ENCODE measurements around the gene BCAR1. TPM values are rescaled to one million over a fixed set of nuclear protein-coding genes. Genes with fewer than 3 reads are reported as not detected.

BCAR1 gene
- total RNA-seq, 2 donors from 2014 or later: 46.5 to 65.9 TPM

DNA sequence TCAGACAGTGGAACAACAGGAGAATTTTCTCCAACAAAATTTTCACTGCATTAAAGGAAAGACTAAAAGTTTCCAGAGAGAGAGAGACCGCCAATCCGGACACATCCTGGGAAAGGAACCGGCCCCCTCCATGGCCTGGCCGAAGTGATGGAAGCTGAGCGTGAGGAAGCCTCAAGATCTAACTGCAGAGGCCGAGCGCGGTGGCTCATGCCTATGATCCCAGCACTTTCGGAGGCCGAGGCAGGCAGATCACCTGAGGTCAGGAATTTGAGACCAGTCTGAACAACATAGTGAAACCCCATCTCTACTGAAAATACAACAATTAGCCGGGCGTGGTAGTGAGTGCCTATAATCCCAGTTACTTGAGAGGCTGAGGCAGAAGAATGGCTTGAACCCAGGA, 48.3 kb downstream of the BCAR1 start:
- DNase-seq: peak; percentile 14
- ATAC-seq: no peak
- intact Hi-C loops (cut with DNase I): loop anchor here in 1 of 2 donors (10.0 kb wide), 1 partner anchor 202 kb away; no protein-coding TSS in a partner anchor

DNA sequence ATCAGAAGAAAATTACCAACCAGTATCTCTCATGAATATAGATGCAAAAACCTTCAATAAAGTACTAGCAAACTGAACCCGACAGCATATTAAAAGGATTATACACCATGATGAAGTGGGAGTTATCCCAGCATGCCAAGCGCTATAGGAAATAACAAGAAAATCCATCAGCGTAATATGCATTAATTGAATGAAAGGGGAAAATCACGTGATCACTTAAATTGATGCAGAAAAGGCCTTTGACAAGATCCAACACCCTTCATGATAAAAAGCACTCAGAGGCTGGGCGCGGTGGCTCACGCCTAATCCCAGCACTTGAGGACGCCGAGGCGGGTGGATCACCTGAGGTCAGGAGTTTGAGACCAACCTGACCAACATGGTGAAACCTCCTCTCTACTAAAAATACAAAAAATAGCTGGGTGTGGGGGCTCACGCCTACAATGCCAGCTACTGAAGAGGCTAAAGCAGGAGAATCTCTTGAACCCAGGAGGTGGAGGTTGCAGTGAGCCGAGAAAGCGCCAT, 49.3 kb downstream of the BCAR1 start:
- ATAC-seq (no peak), DNase-seq (peak; percentile 12)
- intact Hi-C loops (cut with DNase I): loop anchor here in 1 of 2 donors (10.0 kb wide), 1 partner anchor 203 kb away; no protein-coding TSS in a partner anchor

DNA sequence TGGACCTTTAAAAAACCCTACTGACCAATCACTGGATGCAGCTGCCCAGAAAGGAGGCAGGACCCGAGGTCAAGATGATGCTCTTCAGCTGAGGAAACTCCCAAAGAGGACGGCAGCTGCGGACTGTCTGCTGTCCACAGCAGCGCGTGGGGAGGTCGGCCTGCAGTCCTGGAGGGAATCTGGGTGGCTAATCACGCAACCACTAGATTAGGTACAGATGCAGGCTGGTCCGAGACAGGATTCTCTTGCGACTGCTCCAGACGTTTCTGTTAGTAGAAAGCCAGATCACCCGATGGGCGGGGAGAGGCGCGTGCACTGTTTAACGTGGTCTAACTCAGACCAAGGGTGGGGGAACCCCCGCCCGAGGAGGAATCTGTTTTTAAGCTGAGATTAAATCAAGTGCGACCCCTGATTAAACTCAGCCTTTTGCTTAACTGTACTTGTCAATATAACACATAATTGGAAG, 53.3 kb downstream of the BCAR1 start:
- DNase-seq (no peak), ATAC-seq (peak in 1 of 2 donors; percentile 47)
- intact Hi-C loops (cut with DNase I): loop anchor here in 1 of 2 donors (5.0 kb wide), 1 partner anchor 189 kb away; no protein-coding TSS in a partner anchor

DNA sequence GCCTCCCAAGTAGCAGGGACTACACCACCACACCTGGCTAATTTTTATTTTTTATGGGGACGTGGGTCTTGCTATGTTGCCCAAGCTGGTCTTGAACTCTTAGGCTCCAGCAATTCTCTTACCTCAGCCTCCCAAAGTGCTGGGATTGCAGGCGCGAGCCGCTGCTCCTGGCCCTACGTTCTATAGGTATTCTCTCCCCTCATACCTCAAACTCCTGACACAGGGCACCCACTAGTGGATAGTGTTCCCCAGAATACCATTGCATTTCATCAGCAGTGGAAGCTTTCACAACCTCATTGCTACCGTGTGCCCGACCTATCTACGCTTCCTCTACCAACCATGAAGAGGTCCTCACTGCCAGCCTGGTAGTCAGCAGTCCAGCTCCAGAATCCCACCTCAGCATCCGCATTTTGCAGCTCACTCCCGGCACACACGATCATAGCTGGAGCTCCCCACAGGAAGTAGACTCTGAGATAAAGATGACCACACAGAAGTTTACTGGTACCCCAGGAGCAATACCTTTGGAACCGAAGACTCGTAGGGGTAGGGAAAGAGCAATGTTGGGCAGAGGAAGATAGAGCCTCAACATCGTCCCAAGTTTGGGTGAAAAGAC, 53.8 kb downstream of the BCAR1 start:
- intact Hi-C loops (cut with DNase I): loop anchor here in 1 of 2 donors (5.0 kb wide), 1 partner anchor 190 kb away; no protein-coding TSS in a partner anchor
- DNase-seq (no peak), ATAC-seq (no peak)

DNA sequence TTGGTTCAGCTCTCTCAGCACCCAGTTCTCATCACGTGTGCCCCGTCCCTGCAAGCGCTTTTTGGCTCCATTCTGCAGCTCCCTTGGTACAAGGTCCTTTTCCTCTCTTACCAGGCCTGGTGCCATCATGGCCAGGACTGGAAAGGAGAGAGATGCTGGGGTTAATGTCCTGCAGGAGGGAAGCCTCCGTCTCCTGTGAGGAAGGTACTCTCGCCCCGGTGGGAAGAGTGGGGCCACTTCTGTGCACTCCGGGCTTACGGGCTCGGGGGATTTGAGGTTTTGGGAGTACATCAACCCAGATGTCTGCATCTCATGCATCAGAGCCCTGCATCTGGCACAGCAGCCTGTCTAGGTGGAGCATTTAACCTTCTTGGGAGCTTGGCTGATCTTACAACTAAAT, 54.6 kb downstream of the BCAR1 start:
- intact Hi-C loops (cut with DNase I): loop anchor here in 1 of 2 donors (5.0 kb wide), 1 partner anchor 190 kb away; no protein-coding TSS in a partner anchor
- ATAC-seq (no peak), DNase-seq (no peak)

DNA sequence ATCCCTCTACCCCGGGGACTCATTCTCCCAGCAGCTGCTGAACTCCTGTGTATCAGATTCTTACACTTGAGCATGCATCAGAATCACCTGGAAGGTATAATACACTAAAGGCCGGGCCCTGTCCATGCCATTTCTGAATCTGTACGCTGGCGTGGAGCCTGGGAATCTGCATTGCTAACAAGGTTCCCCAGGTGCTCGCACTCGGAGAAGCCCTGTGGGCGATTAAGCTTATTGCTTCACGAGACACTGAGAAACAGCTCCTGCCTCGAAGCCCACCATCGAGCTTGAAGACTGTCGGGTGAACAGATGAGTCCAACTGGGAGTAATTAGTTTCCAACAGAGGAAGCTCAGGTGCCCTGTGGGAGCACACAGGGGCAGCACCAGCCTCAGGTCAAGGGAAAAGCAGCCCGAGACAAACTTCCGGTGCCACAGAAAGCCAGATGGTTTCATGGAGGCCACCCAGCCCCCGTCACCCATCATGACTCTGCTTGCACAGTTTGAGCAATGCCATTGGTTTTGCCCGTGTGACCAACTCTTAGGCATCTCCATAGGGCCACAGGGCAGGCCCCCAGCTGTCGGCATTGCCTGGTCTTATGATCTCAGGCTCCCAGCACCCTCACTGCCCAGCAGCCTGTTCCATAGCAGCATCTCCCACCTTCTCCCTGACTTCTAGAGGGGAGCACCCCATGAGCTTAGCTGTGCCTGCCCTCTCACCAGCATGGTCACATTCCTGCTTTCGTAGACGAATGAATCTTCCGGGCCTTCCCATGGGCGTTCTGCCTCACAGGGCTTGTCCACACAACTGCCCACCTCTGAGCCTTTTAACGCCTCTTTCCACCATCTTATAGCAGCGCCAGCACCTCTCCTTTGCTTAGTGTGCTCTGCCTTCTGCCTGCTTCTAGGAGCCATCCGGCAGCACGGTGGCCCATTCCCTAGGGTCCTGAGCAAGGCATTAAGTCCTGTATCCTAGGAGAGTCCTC, 55.3 kb downstream of the BCAR1 start:
- DNase-seq (no peak), ATAC-seq (no peak)
- intact Hi-C loops (cut with DNase I): loop anchor here in 1 of 2 donors (5.0 kb wide), 1 partner anchor 191 kb away; no protein-coding TSS in a partner anchor

DNA sequence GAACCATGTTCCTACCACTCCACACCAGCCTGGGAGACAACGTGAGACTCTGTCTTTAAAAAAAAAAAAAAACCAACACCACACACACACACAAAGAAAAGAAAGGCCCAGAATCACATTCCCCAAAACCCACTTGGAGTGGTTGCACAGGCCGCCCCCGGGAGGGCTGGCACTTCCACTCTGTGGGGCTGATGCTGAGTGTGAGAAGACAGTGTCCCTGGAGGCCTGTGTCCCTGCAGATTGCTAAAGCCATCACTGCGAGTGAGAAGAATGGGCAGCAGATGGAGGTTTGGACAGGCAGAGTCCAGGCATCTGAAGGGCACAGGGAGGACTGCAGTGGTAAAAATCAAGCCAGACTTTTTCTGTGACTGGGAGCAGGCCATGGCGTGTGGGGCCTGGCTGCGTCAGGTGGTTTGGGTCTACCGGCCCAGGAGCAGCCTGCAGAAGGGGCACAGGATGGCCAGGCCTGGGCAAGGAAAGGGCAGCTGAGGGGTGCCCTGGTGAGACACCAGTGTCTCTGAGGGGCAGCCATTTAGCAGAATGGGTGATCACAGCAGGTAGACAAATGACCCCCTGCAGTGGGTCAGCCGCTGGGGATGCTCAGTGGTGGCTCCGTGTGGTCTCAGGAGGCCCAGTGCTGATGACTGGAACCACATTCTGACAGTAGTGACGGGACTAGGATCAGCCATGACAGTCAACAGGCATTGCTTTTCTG, 57.5 kb downstream of the BCAR1 start:
- ATAC-seq (no peak), DNase-seq (no peak)
- intact Hi-C loops (cut with DNase I): no loop called here

DNA sequence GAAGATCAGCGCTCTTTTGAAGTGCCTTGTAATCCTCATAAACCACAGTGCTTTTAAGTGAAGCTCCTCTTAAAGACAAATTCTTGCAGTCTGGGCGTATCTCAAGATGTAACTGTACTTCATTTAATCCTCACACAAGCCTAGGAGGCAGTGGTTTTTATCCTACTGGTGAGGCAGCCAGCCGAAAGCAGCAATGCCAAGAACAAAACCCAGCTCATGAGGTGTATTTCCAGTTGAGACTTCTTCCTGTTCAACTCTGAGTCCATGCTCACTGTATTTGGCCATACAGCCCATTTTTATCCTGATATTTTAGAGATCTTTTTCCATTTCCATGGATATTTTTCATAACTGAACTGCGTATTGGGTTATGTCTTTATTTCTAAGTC, 58.2 kb downstream of the BCAR1 start:
- no peak for ATAC-seq
- no peak for DNase-seq
- intact Hi-C loops (cut with DNase I): no loop called here

DNA sequence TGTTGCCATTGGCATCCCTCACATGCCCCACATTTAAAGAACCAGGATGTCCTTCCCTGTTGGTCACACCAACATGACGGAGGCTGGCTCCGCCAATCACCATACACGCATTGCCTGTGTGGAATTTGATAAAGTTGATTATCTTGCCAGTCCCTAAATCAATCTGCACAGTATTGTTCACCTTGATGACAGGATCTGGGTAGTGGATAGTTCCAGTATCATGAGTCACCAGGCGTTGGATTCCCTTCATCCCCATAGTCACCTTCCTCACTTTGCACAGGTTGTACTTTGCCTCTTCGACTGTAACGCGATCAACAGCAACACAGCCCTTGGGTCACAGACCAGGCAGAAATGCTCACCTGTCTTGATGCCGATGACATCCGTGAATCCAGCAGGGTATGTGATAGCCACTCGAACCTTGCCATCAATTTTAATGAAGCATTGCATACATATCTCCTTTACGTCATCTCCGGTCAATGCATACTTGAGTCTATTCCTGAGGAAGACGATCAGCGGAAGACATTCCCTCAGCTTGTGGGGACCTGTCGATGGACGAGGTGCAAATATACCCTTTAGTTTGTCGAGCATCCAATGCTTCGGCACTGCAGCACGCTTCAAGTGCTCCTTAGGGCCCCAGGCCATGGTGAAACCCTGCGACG, 58.7 kb downstream of the BCAR1 start:
- DNase-seq (no peak), ATAC-seq (no peak)
- intact Hi-C loops (cut with DNase I): no loop called here

DNA sequence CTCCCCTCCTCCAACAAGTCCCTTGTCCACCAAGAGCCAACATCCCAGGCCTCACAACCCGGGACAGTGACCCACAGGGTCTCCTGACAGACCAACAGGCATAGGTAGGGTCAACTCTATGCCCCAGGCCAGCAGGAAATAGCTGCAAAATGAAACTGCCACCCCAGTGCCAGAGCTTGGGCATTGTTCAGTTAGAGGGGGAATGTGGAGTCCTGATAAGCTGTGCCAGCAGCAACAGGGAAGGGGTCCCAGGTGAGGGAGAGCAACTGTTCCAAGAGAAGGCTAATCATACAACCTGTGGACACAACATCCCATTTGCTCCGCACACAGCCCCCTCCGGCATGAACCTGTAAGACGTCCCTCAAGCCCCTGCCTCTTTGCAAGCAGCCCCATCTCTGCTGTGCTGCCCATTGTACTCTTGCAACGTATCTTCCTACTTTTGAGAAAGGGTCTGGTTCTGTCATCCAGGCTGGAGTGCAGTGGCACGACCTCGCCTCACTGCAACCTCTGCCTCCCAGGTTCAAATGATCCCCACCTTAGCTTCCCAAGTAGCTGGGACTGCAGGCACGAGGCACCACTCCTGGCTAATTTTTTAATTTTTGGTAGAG, 61.7 kb downstream of the BCAR1 start:
- ATAC-seq: no peak
- DNase-seq: no peak
- intact Hi-C loops (cut with DNase I): no loop called here

DNA sequence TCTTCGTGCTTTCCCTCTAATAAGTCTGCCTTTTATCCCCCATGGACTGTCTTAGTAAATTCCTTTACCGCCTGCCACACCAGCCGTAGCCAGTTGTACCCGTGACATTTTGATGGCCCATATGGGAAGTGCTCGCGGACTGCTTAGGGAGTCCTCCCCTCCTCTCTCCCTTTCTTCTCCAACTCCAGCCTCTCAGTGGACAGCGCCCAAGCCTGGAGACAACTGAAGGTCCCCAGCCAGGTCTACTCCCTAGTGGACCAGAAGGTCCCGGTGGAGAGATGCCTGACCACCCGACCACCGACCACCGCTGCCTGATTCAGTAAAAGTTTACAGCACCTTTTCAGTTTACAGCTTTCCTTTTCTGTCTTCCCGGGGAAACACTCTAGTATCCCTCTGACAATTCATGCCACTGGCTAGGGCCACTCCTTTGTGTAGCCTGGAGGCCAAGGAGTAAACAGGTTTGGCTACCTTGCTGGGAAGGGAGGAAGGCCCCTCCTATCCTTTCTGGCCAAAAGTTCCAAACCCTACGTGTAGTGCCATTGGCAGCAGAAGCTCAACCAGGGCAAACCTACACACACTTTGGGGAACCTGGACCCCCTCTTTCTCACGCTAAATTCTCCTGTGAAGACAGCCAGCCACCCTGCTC, 62.5 kb downstream of the BCAR1 start:
- no peak for DNase-seq

DNA sequence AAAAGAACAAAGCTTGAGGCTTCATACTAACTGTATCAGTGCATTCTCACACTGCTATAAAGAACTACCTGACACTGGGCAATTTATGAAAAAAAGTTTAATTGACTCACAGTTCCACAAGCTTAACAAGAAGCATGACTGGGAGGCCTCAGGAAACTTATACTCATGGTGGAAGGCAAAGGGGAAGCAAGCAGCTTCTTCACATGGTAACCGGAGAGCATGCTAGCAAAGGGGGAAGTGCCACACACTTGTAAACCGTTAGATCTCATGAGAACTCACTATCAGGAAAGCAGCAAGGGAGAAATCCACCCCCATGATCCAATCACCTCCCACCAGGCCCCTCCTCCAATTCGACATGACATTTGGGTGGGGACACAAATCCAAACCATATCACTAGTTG, 69.8 kb downstream of the BCAR1 start:
- intact Hi-C loops (cut with DNase I): no loop called here
- DNase-seq: no peak
- no peak for ATAC-seq

More for the DNA sequence above, 62.5 kb downstream of the BCAR1 start:
- no peak for ATAC-seq
- intact Hi-C loops (cut with DNase I): no loop called here

DNA sequence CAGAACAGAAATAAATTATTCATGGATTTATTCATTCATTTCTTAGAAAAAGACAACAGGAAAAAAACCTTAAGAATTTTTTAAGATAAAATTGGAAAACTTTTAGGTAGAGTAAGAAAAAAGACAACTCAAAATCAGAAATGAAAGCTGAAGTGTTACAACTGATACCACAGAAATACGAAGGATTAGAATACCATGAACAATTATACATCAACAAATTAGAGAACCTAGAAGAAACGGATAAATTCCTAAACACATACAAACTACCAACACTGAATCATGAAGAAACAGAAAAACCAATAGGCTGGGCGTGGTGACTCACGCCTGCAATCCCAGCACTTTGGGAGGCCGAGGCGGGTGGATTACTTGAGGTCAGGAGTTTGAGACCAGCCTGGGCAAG, 72.2 kb downstream of the BCAR1 start:
- no peak for ATAC-seq
- DNase-seq: no peak
- intact Hi-C loops (cut with DNase I): no loop called here

Other genes starting within 250 kb of the BCAR1 start
- 10 to 100 TPM; 26.6 to 28.5 TPM for gene LDHD, start 134.8 kb downstream of the BCAR1 start, total RNA-seq
- gene ZFP1, start 103.1 kb downstream of the BCAR1 start, total RNA-seq: 1 to 10 TPM; 5.9 to 6.8 TPM
- gene CTRB2, start 44.5 kb downstream of the BCAR1 start, total RNA-seq: not detected
- 1 to 10 TPM in 1 of 2 donors, under 1 TPM in 1; 0.39 to 1.4 TPM for gene CTRB1, start 32.6 kb downstream of the BCAR1 start, total RNA-seq
- gene CFDP1, start 181.9 kb upstream of the BCAR1 start, total RNA-seq: 10 to 100 TPM; 31.3 to 32.7 TPM
- gene TMEM170A, start 213.1 kb upstream of the BCAR1 start, total RNA-seq: 10 to 100 TPM in 1 of 2 donors, 1 to 10 TPM in 1; 10.0 to 12.2 TPM
- 1 to 10 TPM; 4.4 to 4.6 TPM for gene CHST6, start 243.8 kb upstream of the BCAR1 start, total RNA-seq

All from left cardiac atrium (tissue), 4 donors.